Right lobe of liver (tissue), 6 donors: ENCODE results near the gene ARL13B. TPM values are rescaled to one million over a fixed set of nuclear protein-coding genes. Genes with fewer than 3 reads are reported as not detected.

Source experiments
- ATAC-seq, 4 donors: fragments of 200-7000 bp; cut with Tn5 transposase; one replicate each; pipeline ENCODE4 v1.9.1; 2020; ENCODE audit warnings: mild to moderate bottlenecking in 4 of 4, moderate library complexity in 4 of 4
- DNase-seq, 3 donors: peaks; one replicate each; pipeline ENCODE4 v3.0.0-alpha.2; 2020
- H3K27ac ChIP-seq, 3 donors: fragments of 200-600 bp; one replicate each; pipeline ENCODE4 v1.8.0; 2022
- H3K27me3 ChIP-seq, 2 donors: fragments of 200-600 bp; one replicate each; pipeline ENCODE4 v1.8.0; 2022
- H3K36me3 ChIP-seq, 4 donors: fragments of 200-600 bp; sonication (generic) in 1 of 4; one replicate each; pipeline versions ENCODE4 v1.5.1 to v1.8.0; 2017 to 2022; ENCODE audit warnings: control low read depth in 1 of 4
- H3K4me1 ChIP-seq, 4 donors: fragments of 200-600 bp; sonication (generic) in 1 of 4; one replicate each; pipeline versions ENCODE4 v1.5.1 to v1.8.0; 2017 to 2022; ENCODE audit warnings: control low read depth in 1 of 4
- H3K4me3 ChIP-seq, 3 donors: fragments of 200-600 bp; one replicate each; pipeline ENCODE4 v1.8.0; 2022
- H3K9me3 ChIP-seq, 4 donors: fragments of 200-600 bp; sonication (generic) in 1 of 4; one replicate each; pipeline versions ENCODE4 v1.5.1 to v1.8.0; 2017 to 2022; ENCODE audit warnings: control low read depth in 1 of 4
- CTCF ChIP-seq, 4 donors: fragments of 200-600 bp in 3 of 4; fragments of 450-650 bp in 1 of 4; IDR thresholded peaks; one replicate each; pipeline versions ENCODE4 v1.5.1 to v1.8.0; 2016 to 2022; ENCODE audit warnings: antibody characterized with exemption in 4 of 4, mild to moderate bottlenecking in 2 of 4
- POLR2A ChIP-seq: fragments of 450-650 bp; IDR thresholded peaks from one replicate; pipeline ENCODE4 v1.6.1; 2017; ENCODE audit warnings: antibody characterized with exemption, mild to moderate bottlenecking
- WGBS: methylation state at CpG from one replicate; pipeline ENCODE4 v1.1.6; 2018; ENCODE audit warnings: low coverage, low lambda C conversion rate; ENCODE audit not compliant: insufficient coverage; ENCODE audit errors: missing lambda C conversion rate; 5-methylcytosine and 5-hydroxymethylcytosine counted together
- intact Hi-C, 2 donors: fragments of 100-400 bp; cut with DNase I; formaldehyde crosslinking; loops; one replicate each; pipeline versions ENCODE4 v1.11.2 to v1.14.1; 2022
- total RNA-seq, 6 experiments: library from RNA; depleted of rRNA in 2 of 6; stranded (reverse); fragments of >200 nt in 2 of 6; fragmentation: NEBNext Ultra II Directional in 3 of 6; extraction: Animal tissue kit (Norgen Biotek cat#: 25700) in 3 of 6; gene quantifications; one replicate each; pipeline versions ENCODE4 v1.1.0 to v1.2.4, GENCODE V29; 2016 to 2023
- donor health status: DM: no; HTN: yes; CAD: no.
- donor health status: DM: no; HTN: no; CAD: no.
- donor health status: DM: no; HTN: no; CAD: no.
- donor health status: DM: no; HTN: yes; CAD: no.
- donor health status: DM: no; HTN: yes; CAD: no.

Gene ARL13B
- total RNA-seq, 6 experiments from 2014 or later, result 3.9 to 5.6 (median 4.5) TPM

GRCh38 chr3:93991631-93992030, 11.7 kb downstream of the ARL13B start:
- DNase-seq (no peak), ATAC-seq (no peak)
- 72% methylated on average over 2 of the region's 2 CpGs for WGBS
- no peaks in the 10 kb centered on the region for H3K4me1 ChIP-seq
- H3K27me3 ChIP-seq, result no peaks in the 10 kb centered on the region
- intact Hi-C loops, result no loop called here
- H3K4me3 ChIP-seq, result no peak overlapping the region
- TF ChIP-seq POLR2A (no peak), CTCF (IDR thresholded peaks at IDR 0.05) (no peak)
- no peaks in the 10 kb centered on the region for H3K9me3 ChIP-seq
- H3K36me3 ChIP-seq, result no peaks in the 10 kb centered on the region
- no peak overlapping the region for H3K27ac ChIP-seq

- intact Hi-C loops, result no loop called here
- no peak for ATAC-seq
- no peak for DNase-seq
- Histone ChIP-seq H3K4me3 (no peak overlapping the region), H3K27me3 (no peaks in the 10 kb centered on the region), H3K4me1 (no peaks in the 10 kb centered on the region), H3K36me3 (no peaks in the 10 kb centered on the region), H3K27ac (no peak overlapping the region), H3K9me3 (no peaks in the 10 kb centered on the region)
- TF ChIP-seq CTCF (IDR thresholded peaks at IDR 0.05), result no peak
- TF ChIP-seq POLR2A, result no peak
- WGBS, result 67% methylated on average over 3 of the region's 3 CpGs
These were observed 12.3 kb downstream of the ARL13B start for GRCh38 chr3:93992207-93992606.

DNA sequence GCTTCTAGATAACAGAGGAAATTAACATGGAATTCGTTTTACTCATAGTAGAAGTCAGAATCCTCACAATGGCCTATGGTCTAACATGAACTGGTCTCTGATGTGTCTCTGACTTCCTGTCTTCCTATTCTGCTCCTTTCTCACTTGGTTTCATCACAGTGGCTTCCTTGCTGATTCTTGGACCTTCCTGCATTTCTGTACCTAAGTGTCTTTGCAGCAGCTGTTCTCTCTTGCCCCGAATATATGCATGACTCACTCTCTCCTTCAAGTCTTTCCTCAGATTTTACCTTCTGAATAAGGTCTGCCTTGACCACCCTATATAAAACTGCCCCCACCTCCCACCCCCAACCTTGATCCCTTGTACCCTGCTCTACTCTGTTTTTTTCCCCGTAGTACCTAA, 14.1 kb downstream of the ARL13B start:
- no peak for DNase-seq
- WGBS, result 66% methylated on average over 3 of the region's 3 CpGs
- Histone ChIP-seq H3K9me3 (no peaks in the 10 kb centered on the region), H3K4me1 (no peaks in the 10 kb centered on the region), H3K36me3 (no peaks in the 10 kb centered on the region), H3K4me3 (no peak overlapping the region), H3K27me3 (no peaks in the 10 kb centered on the region), H3K27ac (no peak overlapping the region)
- intact Hi-C loops, result no loop called here
- TF ChIP-seq POLR2A (no peak), CTCF (IDR thresholded peaks at IDR 0.05) (no peak)
- no peak for ATAC-seq

GRCh38 chr3:94001191-94001590, 21.2 kb downstream of the ARL13B start:
- DNase-seq (no peak), ATAC-seq (no peak)
- H3K9me3 ChIP-seq, result no peaks in the 10 kb centered on the region
- H3K36me3 ChIP-seq, result no peaks in the 10 kb centered on the region
- 67% methylated on average over 1 of the region's 1 CpG for WGBS
- intact Hi-C loops, result loop anchor here in 1 of 2 donors (10.0 kb wide), 1 partner anchor 64 kb away; the partner anchor contains the start of genes DHFR2 and NSUN3
- H3K27me3 ChIP-seq, result no peaks in the 10 kb centered on the region
- TF ChIP-seq CTCF (IDR thresholded peaks at IDR 0.05) (no peak), POLR2A (no peak)
- no peak overlapping the region for H3K27ac ChIP-seq
- no peak overlapping the region for H3K4me3 ChIP-seq
- no peaks in the 10 kb centered on the region for H3K4me1 ChIP-seq
